ENCODE data around the gene C13orf46.

Gene C13orf46

DNA sequence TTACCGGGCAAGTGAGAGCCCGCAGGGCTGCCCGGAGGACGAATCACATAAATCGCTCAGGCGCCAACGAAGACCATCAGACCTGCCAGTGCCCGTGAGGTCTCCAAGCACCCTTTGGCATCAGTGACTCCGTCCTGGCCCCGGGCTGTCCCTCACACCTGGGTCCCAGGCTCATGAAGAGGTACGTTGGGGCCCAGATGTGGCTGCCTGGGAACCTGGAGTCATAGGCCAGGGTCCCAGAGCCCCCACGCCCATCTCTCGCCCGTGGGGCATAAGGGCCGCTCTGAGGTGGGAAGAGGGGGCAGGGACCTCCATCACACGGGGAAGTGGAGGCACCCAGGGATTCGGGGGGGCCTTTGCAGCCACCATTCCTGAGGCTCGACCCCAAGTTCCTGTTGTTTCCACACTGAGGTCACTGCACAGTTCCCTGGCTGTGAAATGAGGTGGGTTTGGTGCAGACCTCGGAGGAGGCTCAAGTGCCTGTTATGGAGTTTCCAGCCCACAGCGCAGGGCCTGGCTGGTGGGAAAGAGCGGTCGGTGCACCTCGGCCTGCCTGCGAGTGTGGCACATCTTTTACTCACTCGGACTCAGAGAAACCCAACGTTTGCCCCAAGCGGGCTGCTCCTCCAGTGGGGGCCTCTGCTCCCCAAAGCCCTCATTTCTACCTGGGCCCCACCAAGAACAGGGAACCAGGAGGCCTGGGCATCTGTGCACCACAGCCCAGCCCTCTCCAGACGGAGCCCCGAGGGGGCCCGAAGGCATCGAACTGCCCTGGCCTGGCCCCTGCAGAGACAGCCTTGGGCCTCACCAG is 35.9 kb upstream of the C13orf46 start:
- no peak for DNase-seq

DNA sequence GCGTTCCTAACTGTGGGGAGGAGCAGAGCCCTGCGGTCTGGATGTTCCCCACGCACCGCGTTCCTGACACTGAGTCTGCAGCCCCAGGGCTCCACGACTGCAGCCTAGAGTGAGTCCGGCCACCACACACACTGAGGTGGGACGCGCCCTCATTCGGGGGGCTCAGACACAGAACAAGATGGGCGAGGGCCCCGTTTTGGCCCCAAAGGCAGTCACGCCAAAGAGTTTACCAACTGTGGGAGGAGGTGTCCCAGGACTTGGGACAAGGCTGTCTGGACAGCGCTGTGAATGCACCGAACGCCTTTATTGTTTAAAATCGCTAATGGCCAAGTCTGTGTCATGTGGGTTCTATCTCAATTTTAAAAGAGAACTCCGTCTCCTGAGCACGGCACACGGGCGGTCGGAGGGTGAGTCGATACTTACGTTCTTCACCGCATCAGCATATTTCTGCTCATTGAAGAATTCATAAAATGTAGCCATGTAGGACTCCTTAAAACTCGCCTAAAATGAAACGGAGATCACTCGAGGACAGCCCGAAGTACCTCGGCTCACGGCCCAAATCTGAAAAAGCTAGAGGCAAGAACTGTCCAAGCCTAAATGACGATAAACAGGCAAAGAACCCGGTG is 35.2 kb upstream of the C13orf46 start:
- DNase-seq, result no peak

DNA sequence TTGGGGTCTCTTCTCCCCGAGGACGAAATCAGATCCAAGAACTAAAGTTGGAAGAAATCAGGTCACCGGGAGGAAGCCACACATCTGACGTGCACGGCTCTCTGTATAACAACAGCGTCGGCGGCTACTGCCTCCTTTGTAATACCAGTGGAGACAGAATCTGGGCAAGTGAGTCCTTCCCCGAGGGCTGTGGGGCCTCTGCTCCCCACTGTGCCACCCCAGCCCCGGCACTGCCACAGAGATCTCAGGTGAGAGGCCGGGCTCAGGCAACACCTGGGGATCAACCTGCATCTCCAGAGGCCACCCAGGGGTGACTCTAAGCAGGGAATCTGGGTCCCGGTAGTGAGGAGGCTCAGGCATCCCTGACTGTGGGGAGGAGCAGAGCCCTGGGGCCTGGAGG is 33.7 kb upstream of the C13orf46 start:
- DNase-seq, result no peak

DNA sequence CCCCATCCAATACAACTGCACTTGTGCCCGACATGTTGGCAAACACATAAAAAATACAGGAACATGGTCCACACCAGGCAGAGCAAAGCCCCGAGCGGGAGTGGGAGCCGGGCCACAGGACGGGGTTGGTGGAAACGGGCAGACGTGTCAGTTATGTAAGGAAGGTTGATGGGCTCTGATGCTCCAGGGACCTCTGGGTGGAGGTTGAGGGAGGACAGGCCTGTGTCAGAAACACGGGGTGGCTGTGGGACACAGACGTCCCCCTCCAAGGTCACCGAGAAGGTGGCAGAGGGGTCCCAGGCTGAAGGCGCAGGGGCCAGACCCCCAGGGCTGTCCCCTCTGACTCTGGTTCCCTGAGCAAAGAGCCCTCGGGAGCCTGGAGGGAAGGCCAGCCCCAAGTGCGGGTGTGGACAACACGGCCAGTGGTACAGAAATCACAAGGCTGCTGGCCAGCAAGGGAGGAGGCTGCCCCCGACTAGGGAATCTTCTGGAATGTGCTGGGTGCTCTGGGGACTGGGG is 31.4 kb upstream of the C13orf46 start:
- no peak for DNase-seq

DNA sequence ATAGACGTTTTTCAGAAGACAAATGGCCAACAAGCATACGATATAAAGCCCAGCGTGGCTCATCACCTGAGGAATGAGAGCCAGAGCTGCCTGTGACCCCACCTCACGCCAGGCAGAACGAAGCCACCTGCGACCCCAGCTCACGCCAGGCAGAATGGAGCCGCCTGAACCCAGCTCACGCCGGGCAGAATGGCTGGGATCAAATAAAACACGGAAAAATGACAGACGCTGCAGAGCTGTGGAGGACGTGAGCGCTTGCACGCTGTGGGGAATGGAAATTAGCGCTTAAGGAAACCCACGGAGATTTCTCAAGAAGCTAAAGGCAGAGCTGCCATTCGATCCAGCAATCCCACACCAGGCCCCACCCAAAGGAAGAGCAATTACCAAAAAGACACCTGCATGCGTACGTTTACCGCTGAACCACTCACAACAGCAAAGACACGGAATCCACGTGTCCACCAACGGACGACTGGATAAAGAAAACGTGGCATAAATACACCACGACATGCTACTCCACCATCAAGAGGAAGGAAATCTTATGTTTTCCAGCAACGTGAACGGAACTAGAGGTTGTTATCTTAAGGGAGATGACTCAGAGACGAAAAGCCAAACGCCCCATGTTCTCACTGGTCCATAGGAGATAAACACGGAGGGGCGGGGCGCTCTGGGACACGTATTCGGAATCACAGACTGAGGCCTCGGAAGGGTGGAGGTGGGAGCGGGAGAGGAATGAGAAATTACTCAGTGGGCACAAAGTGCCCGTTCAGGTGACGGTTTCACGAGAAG is 30.7 kb upstream of the C13orf46 start:
- no peak for DNase-seq

DNA sequence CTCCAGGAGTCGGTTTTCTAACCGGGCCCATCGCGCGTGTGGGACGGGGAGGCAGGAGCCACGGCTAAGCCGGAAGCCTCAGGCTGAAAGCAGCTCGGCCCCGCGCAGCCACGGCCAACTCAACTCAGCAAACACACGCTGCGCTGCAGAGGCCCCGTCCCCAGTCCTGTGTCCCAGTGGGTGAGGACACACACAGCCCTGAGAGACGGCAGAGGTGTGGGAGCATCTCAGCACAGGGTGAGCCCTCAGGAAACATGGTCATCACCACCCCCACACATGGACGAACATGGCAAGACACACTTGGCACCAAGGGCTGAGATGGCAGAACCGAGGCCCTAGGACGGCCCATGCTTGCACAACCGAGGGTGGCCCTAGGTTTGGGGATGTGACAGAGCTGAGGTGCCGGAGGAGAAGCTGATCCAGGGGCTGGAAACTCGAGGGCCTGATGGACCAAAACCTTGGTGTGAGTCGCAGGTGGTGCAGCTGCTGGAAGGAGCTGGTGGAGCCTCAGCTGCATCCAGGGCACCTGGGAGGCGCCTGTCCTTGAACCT is 29.0 kb upstream of the C13orf46 start:
- DNase-seq, result no peak

DNA sequence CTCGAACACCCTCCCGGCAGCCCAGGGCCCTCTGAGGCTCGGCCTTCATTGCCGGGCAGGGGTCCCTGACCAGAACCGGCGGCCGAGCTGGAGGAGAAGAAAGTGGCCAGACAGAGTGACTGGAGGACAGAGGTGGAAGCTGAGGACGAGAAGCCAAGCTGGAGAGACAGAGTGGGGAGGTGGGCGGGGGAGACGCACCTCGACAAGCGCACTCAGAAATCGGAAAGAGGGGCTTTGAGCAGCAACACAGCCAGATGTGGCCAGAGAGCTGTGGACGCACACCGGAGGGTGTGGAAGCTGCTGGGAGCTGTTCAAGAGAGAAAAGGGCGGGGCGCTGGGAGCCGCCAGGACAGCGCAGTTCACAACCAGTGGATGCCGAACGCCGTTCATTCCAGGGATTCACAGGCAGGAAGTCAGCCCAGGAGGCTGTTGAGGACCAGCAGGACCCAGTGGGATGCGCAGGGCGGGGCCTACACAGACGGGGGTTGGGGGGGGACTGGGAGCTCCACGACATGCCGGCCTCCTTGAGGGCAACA is 28.2 kb upstream of the C13orf46 start:
- DNase-seq, result no peak

DNA sequence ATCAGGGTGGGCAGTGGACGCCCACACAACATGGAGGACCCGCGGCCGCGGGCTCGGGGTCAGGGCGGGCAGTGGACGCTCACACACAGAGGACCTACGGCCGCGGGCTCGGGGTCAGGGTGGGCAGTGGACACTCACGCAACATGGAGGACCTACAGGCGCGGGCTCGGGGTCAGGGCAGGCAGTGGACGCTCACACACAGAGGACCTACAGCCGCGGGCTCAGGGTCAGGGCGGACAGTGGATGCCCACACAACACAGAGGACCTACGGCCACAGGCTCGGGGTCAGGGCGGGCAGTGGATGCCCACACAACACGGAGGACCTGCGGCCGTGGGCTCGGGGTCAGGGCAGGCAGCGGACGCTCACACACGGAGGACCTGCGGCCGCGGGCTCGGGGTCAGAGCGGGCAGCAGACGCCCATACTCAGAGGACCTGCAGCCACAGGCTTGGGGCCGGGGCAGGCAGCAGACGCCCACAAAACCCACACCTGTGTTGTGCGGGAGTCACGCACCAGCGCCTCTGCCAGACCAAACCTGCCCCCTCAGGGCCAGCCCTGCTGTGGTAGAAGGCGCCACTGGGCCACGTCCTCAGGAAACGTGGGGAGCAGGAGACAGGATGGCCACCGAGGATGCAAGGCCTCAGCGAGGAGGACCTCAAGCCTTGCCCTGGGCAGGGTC is 27.6 kb upstream of the C13orf46 start:
- DNase-seq, result no peak

DNA sequence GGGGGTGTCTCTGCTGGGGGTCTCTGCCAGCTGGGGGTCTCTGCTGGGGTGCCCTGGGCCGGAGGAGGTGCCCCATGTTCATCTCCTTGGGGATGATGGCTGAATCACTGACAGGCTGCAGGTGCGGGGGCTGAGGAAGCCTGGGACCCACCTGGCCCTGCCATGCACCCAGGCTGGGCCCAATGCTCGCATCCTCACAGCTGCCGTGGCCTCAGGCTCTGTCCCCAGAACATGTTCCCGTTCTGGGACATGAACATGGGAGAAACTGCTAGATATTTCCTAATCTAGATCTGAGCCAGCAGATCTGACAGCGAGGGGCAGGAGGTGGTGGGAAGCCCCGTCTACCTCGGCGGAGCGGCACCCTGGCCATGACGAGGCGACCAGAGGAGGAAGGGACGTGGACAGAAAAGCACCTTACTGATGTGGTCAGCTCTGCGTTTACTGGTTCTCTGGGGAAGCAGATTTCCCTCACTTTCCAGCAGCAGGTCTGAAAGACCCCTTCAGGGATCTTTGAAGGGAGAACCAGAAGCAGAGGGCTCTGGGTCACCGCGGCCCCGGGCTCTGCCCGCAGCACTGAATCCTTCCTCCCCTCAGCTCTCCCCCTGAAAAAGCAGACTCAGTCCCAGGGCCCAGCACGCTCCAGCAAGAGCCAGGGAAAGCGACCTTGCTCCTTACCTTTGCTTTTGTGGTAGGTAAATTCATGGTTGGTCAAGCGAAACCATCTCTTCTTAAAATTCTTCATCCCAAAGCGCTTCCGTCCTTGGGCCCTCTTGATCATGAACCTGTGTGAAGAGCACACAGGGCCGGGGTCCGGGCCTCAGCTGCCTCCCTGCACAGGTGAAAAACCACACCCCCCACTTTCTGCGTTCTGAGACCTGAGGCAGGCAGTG is 26.5 kb upstream of the C13orf46 start:
- no peak for DNase-seq

DNA sequence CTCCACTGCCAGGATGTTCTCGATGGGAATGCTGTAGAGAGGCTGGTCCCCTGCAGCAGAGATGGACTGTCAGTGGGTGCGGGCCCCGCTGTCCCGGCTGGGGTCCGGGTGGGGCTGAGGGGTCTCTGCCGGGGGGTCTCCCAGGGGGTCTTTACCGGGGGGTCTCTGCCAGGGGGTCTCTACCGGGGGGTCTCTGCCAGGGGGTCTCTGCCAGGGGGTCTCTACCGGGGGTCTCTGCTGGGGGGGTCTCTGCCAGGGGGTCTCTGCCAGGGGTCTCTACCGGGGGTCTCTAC is 25.7 kb upstream of the C13orf46 start:
- DNase-seq, result no peak

DNA sequence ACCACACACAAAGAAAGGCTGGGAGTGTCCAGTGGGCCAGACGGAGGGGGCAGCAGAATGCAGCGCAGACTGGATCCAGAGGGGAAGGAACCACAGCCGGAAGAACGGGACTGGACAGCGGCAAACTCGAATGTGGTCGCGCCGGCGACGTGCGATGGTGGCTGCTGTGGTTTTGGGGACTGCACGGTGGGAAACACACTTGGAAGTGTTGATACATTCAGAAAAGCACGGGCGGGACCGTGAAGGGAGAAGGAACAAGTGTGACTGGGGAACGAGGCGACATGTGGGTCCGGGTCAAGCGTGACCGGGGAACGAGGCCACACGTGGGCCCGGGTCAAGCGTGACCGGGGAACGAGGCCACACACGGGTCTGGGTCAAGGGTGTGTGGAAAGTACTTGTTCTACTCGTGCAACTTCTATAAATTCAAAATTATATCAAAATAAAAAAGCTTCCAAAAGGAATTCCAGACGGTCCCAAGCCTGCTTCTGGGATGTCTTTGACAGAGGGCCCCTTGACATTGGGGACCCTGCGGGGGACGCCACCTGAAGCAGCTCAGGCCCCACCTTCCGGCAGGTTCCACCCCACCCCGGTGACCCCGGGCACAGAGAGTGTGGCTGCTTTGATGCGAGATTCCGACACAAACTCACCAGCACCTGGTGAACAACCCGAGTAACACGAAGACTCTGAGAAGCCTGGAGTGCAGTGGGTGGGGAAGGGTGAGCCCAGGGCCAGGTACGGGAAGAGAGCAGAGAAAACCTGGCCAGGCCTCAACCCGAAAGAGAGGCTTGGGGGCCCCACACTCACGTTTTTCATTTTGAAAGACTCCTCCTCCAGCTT is 25.1 kb upstream of the C13orf46 start:
- DNase-seq, result no peak

DNA sequence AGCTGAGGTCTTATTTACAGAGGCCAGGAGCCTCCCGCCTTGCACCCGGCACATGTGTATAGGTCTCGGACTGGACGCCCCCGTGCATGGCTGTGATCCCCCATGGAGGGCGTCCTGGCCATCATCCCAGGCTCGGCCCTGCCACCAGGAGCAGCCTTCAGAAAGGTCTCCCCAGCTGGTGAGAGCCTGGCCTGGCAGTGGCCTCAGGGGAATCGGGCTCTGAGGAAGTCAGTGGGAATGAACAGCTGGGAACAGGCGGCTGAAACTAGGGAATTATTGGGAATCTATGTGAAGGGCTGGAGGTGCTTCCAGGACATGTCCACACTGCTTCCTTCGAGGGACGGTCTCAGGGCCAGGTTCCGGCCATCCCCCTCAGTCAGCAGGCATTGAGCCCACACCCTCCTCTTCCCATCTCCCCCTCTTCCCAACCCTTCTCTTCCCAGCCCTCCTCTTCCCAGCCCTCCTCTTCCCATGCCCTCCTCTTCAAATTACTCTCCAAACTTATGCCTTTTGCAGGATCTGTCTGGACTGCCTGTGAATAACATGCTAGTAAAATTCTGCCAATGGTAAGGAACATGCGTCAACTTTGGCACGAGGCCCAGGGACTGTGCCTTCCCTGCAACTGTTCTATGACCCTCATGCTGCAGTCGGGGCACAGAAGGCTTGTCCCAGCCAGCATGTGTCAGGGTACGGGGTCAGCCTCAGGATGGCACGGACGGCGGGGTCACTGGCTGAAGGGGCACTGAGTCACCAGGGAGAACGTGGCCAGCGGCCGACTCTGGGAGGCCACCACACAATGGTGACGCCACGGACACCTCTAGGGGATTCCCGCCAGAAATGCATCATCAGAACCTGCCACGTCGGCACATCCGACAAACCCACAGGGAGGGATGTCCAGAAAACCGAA is 24.2 kb upstream of the C13orf46 start:
- DNase-seq, result no peak

DNA sequence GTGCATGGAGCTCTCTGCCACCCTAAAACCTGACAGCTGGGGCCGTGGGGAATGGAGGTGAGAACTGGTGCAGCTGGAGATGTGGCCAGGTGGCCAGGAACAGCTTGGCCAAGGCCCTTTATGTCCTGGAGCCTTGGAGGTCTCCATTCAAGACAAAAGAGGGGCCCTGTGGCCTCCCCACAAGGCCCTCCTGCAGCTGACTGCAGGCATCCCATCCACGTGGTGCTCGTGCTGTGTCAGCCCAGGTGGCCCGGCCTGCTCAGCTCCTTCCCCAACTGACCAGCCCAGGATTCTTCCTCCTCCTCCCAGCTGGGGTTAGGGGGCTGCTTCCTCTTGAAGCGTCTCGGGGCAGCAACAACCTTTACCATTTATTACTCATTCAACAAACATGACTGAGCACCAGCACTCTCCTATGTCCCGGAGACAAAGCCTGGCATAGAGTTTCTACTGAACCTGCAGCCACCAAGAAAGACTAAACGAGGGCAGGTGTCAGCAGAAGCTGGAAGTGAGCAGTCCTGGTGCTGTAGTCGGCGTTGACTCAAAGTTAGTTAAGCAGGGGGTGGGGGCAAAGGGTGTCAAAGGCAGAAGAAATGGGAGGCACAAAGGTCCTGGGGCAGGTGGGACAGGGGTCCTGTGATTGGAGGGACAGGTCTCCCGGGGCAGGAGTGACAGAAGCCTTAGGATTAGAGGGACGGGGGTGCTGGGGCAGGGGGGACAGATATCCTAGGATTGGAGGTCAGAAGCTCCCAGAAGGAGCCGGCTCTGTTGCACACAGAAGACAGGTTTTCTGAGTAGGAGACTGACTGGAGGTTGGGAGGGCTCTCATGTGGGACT is 23.3 kb upstream of the C13orf46 start:
- DNase-seq, result no peak

DNA sequence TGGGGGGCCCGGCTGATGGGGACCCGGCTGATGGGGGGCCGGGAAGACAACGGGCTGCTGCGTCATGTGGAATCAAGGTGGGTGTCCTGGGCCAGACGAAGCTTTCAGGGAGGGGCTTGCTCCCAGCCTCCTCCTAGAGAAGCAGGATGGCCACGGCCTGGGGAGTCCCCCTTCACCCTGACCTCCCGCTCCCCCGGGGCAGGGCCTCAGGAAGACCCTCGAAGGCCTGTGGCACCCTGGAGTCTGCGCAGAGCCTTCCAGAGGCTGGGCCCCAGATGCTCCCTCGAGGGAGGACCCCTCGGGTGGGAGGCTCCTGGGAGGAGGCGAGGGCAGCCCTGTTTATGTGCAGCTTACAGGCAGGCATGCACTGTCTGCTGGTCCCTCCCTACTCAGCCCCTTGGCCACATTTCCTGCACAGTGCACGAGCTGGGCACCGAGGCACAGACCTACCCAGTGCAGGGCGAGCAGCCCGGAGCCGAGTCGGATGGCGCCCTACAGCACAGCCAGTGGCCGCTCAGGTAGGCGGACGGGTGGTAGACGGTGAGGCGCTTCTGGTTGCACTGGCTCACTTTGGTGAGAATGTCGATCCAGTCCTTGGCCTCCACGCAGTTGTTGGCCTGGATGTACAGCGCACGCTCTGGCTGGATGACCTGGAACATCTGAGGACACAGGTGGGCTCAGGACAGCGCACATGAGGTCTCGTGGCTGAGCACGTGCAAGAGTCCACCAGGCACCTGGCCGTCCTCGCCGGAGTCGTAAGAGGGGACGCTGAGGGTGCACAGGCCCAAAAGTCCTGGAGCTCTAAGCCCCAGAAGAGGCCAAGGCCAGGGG is 22.4 kb upstream of the C13orf46 start:
- no peak for DNase-seq

DNA sequence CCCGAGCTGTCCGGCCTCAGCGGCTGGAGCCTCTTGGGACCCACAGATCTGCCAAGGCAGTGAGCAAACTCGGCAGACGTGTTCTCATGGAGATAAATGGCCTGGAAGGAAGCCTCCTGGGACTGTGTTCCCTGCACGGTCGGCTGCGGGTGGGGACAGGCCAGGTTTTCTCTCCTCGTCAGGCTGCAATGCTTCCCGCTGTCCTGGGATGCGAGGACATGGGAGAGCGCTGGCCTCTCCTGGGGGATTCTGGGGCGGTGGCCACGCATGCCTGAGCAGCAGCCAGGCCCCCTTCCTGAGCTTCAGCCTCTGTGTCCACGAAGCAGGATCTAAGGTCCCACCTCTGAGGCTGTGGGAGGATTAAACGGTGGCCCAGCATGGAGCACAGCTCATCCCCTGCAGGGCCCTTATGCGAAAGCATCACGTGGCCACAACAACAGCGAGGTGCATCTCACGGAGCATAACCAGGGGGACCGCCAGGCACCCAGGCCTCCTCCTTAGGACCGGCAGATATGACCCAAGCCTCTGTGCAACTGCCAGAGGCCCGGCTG is 21.2 kb upstream of the C13orf46 start:
- DNase-seq, result no peak

DNA sequence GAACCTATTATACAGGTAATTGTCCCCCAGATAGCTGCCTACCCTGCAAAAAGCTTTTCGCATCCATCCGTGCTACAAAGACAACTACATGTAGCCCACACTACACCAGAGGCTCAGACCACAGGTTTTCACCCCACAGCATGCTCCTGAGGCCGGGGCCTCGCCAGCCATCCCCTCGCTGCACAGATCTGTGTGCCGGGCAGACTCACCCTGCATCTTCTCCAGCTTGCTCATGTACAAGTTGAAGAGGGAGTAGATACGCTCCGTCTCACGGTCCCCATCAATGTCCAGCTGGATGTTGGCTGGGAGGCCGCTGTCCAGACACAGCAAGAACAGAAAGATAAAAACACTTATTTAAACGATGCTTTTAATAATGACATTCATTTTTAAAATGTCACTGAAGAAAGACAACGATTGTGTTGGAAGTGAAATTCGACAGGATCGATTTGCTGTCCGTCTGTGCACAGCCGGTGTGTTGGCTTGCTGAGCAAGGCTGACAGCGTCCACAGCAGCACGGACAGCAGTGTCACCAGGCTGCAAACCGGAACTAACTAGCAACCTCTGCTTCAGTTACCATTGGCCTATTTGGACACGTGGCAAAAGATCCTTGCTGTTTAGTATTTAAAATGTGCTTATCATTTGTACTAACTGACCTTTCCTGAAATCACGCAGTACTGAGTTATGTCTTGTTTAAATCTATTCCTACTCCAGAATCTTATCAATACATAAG is 18.6 kb upstream of the C13orf46 start:
- DNase-seq, result no peak
